Activated CD4-positive, alpha-beta T cell treated with anti-CD3 and anti-CD28 coated beads, Interleukin-2, amount 50 U/mL, for 24 hours (primary cell): Measurements from ENCODE around the gene ZNF576.
"Not testable (repeated sequence)": the region's sequence is repeated elsewhere in the genome, so short reads cannot be mapped to it uniquely, and the experiment has no call there.

Experiments used
- DNase-seq, 2 donors: peaks; one replicate each; pipeline ENCODE4 v3.0.0-alpha.2; 2020; ENCODE audit warnings: low read depth in 1 of 2, low spot score in 1 of 2

ZNF576 gene, protein sequence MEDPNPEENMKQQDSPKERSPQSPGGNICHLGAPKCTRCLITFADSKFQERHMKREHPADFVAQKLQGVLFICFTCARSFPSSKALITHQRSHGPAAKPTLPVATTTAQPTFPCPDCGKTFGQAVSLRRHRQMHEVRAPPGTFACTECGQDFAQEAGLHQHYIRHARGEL

DNA sequence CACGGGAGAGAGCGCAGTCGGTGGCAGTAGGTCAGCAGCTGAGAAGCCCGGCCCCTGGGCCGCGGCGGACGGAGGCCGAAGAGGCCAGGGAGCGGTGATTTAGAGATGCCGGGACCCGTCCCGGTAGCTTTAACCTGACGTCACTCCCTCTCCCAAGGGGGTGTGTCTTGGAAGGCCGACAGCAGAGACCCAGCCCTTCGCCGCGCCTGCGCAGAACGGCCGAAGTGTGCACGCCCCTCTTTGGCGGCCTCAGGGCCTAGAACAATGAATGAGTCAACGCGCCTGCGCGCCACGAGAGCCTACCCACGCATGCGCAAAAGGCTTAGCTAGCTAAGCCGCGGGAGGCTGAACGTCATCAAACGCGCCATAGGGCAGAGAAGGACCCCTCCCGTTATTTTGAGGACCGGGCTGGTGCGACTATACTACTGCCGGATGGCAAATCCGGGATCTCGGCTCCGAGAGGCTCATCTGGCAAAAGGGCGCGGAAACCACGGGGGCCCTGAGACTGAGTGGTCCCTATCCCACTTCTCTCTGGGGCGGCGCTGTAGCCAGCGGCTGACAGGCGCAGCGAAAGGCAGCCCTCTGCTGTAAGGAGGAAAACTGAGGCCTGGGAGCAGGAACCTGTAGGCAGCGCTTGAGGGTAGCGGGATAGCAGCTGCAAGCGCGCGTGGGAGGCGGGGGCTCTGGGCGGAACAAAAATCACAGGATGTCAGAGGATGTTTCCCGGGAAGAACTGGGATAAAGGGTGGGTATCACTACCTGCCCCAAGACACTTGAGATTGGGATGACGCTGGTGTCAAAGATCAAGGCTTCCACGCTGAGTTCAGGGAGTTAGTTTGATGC lies at the start of gene ZNF576, which contains the start of gene IRGQ:
ZNF576 (plus strand) TSS at position 597 of the 843 bp plus-strand sequence. CDS start 514 bp downstream, outside the sequence.
IRGQ (minus strand) TSS at position 136 of the 843 bp plus-strand sequence. CDS start 796 bp downstream, outside the sequence.
- peak; percentile 99 to 100 for DNase-seq

DNA sequence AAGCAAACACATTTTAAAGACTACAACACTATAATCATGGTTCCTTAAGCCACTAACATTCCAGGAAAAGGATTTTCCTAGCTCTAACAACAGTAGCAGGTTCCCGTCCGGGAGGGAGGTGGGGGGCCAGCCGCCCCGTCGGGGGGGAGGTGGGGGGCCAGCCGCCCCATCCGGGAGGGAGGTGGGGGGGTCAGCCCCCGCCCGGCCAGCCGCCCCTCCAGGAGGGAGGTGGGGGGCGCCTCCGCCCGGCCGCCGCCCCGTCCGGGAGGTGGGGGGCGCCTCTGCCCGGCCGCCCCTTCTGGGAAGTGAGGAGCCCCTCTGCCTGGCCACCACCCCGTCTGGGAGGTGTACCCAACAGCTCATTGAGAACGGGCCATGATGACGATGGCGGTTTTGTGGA lies 48.5 kb upstream of the ZNF576 start:
- not testable (repeated sequence) for DNase-seq

DNA sequence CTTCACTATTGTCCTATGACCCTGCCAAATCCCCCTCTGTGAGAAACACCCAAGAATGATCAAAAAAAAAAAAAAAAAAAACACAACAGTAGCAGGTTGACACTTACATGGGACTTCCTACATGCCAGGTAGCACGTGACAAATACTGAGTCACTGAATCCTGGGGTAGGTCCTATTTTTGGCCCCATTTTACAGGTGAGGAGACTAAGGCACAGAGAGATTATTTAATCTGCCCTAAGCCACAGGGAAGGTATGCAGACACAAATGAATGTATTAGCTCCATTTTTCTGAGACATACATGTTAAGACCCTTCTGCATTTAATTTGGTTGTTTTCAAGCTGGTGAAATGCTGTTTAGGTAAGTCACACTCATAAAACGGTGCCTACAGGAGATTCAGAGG lies 47.7 kb upstream of the ZNF576 start:
- DNase-seq: no peak

DNA sequence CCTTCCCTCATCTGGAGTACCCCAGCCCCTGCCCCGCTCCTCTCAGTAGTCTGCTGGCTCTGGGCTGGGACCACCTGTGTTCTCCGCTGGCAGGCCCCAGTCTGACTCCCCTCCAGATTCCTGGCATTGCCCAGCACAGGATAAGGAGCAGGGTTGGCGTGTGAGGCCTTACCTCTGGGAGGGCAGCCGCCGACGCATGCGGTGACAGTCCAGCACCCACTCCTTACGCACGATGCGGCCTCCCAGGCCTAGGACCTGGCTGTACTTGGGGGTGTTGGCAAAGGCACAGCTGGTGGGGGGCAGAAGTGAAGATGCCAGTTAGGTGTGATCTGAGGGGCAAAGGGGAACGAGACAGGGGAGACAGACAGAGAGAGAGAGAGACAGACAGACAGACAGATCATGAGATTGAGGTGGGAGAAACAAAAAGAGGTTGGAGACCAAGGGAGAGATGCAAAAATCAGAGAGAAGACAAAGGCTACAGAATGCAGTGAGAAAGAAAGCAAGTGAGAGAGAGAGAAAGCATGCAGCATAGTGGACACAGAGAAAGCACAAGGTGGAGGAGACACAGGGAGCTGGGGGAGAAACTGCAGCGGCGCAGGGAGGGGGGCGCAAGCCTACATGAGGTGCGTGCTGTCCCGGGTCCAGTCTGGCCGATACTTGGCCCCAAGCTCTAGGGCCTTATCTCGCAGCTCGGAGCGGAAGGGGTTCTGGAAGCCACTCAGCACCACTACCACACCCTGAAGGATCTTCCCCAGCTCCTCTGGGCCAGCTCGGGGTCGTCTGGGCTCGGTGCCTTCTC lies 44.8 kb upstream of the ZNF576 start:
- DNase-seq: no peak

DNA sequence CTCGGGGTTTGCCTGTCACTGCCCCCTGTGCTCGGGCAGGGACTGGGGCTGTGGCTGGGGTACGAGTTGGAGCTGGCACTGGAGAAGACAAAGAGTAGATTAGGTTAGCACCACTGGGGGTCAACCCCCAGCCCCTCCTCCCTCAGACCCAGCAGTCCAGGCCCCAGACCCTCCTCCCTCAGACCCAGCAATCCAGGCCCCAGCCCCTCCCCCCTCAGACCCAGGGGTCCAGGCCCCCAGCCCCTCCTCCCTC lies 44.3 kb upstream of the ZNF576 start:
- DNase-seq: no peak

DNA sequence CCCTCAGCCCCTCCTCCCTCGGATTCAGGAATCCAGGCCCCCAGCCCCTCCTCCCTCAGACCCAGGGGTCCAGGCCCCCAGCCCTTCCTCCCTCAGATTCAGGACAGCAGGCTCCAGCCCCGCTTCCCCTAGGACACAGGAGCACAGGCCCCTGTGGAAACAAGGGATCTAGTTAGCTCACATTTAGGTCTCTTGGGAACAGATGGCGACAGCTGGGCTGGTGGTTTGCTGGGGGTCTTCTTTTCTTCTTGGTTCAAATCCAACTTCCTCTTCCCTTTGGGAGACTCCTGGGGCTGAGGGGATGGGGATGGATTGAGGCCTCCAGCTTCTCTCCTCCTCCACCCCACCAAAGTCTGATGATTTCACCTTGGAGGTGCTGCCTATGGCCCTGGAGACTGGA lies 43.8 kb upstream of the ZNF576 start:
- no peak for DNase-seq

DNA sequence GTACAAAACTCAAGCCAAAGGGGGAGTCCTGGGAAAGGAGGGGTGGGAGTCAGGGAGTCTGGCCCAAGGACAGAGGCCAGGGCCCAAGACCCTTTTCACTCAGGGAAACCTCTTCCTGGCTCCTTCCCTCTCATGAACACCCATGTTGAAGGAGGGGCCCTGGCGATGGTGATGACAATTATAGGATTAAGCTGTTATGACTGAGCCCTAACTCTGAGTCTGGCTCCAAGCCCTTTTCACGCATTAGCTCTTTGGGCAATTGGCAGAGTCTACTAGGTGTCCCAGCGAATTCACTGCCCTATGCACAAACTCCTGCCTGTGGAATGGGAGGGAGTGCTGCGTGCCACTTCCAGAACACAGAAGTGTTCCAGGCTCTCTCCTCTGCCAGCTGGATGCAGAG lies 42.7 kb upstream of the ZNF576 start:
- no peak for DNase-seq

DNA sequence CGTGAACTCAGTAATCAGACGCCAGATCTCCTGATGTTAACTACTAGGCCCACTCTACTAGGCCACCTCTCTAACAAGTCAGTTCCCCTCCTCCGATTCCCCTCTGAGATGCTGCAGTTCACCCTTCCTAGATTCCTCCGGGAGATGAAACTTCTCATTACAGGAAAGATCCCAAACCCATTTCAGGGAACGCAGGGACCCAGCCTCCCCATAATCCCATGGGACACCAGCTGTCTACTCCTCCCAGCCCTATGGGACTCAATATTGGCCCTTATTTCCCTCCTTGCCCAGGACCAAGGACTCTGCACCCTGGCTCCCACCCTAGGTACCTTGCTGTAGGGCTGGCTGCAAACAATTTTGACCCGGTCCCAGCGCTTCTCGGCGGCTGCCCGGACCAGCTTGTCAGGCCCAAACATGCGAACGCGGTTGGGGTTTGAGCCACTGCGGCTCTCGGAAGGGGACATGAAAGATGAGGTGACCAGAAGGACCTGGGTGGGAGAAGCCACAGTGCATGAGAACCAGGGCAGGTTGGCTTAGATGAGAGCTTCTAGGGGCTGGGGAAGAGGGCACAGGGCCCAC lies 42.0 kb upstream of the ZNF576 start:
- no peak for DNase-seq

DNA sequence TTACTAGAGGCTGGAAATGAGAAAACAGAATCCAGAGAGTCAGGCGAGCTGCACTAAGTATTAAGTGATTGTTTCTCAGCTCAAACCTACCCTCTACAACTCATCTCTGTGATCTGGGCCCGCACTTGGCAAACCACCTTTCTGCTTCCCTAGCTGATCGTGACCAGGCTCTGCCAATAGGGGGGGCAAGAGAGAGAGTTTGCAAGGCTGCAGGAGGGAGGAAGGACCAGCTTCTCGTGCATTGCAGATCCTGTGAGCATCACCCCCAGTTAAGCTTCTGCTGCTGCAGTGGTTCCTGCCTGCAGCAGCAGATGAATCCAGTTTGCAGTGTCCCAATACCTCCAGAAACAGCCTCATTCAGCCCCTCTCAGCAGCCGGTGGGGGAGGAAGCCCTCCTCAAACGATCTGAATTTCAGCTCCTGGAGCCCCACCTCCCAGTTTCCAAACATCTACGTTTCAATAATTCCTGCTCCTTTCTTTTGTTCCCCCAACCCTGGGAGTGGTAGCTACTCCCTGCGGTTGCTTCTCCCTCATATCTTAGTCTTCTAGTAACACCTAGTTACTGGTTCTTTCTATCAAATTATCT lies 41.1 kb upstream of the ZNF576 start:
- DNase-seq: peak; percentile 56 to 78

DNA sequence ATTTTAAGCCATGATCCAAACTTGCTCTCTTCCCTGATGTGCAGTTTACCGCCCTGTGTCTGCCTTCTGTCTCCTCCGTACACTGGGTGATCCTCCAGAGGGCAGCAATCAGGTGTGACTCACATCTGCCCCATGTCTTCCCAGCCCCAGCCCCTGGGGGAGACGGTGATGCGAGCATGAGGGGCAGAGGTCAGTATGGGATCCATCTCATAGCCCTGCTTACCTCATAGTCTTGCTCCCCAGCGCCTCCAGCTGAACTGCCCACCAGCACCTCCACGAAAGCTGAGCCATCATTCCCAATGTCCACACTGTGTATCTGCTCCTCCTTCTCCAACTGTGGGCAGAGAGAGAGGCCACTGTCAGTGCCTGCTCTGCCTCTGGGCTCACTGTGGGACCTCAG lies 35.7 kb upstream of the ZNF576 start:
- DNase-seq: no peak

DNA sequence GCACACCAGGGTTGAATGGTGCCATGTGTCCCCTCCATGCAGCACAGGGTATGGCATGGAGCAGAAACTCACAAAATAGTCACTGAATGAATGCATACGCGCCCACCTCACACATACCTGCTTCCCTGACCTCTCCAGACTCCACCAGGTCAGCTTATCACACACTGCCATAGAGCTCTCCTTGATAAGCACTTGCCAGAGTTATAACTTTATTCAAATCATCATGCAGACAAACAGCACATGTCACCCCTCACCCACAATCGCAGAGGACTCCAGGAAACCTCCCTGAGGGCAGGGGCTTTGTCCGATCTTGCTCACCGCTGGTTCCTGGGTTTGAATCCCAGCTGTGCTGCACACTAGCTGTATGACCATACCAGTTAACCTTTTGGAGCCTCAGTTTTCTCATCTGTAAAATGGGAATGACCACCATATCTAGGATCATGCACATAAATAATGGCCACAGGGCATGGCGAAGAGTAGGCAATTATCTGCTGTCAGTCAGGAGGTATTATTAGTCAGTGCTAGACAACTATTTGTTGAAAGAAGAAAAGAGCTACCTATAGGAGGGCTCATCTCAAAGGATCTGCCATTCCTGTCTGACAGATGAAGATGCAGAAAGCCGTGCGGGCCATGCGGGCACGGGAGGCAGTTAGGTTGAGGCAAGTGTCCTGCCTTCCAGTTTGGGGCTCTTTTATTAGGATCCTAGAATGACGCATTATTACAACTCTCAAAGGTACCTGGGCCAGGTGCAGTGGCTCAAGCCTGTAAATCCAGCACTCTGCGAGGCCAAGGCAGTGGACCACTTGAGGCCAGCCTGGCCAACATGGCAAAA lies 35.0 kb upstream of the ZNF576 start:
- no peak for DNase-seq

DNA sequence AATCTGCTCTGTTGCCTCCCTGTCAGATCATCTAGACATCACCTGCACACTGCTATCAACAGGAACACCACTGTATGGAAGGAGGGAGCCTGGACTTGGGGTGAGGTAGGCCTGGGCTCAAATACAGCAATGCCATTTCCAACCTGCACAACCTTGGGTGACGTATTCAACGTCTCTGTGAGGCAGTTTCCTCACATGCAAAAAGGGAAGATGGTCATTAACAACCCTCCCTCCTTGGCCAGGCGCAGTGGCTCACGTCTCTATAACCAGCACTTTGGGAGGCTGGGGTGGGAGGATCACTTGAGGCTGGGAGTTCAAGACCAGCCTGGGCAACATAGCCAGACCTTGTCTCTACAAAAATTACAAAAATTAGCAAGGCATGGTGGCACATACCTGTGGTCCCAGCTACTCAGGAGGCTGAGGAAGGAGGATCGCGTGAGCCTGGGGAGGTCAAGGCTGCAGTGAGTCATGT lies 34.1 kb upstream of the ZNF576 start:
- no peak for DNase-seq

DNA sequence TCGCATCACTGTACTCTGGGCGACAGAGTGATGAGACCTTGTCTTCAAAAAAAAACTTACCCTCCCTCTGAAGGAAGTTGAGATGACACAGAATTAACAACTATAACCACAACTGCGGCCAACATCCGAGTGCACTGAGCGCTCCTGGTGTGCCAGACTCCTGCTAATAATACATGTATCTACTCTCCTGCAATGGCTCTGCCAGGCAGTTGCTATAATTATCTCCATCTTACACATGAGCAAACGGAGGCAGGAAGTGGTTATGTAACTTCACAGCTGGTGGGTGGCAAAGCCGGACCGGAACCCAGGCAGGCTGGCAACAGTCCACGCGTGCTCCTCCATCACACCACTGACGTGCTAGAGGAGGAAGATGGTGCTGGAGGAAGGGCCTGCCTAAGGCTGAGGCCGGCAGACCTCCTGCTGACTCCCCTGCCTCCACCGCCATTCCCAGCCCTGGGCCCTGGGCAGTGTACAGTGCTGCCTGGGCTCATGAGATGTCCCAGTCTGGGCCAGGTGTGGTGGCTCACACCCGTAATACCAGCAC lies 33.6 kb upstream of the ZNF576 start:
- DNase-seq: peak; percentile 21 to 72

DNA sequence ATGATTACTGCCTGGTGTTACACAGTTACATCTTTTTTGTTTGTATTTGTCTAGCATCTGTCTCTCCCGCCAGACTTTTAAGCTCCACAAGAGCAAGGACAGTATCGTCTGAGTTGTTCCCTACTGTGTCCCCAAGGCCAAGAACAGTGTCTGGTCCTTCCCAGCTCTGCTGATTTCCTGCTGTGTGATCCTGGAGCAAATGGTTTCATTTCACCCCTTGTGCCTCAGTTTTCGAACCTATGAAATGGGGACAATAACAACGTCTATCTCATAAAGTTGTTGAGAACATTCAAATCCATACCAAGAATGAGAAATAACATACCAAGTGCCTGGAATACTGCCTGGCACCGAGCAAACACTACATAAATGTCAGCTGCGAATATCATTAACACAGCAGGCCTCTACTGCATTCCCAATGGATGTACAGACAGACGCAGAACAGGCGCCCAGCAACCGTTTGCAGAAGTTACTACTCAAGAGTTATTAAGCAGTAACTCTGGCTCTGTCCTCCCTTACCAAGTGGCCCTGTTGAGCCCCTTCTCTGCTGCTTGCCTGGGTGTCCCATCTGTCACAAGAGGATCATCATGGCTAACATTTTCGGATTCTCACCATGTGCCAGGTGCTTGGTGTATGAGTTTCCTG lies 32.5 kb upstream of the ZNF576 start:
- DNase-seq: no peak

DNA sequence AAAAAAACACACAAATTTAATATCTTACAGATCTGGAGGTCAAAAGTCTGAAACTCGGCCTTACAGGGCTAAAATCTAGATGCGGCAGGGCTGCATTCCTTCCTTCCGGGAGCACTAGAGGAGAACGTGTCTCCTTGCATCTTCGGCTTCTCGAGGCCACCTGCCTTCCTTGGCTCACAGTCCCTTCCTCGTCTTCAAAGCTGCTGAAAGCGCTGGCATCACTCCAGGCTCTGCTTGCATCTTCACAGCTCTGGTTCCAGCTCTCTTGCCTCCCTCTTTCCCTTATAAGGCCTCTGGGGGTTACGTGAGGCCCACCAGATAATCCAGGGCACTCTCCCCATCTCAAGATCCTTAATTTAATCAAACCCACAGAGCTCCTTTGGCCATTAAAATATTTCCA lies 31.6 kb upstream of the ZNF576 start:
- DNase-seq: no peak

DNA sequence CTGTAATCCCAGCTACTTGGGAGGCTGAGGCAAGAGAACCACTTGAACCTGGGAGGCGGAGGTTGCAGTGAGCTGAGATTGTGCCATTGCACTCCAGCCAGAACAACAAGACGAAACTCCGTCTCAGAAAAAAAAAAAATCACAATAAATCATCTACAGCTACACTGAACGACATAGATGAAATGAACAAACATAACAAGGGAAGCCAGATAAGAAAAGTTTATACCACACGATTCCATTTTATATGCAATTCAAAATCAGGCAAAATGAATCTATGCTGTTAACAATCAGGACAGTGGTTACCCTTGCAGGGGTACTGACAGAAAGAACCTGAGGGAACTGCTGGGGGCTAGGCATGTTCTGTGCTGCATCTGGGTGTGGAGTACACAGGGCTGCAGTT lies 26.7 kb upstream of the ZNF576 start:
- no peak for DNase-seq

DNA sequence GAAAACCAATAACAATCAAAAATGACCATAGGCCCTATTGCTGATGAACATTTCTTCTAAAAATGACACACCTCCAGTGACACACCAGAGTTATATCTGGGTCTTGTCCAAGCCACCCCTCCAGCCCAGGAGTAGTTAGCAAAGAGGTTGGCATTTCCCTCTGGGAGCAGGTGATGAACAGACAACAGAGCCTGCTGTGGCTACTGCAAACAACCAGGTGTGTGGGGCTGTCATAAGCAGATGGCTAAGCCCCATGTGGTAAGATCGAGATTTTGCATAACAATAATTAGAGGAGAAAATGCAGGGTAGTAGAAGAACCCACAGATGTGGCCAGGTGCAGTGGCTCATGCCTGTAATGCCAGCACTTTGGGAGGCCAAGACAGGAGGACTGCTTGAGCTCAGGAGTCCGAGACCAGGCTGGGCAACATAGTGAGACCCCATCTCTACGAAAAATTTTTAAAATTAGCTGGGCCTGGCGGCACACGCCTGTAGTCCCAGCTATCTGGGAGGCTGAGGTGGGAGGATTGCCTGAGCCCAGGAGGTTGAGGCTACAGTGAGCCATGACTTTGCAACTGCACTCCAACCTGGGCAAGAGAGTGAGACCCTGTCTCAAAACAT lies 26.1 kb upstream of the ZNF576 start:
- DNase-seq: no peak

DNA sequence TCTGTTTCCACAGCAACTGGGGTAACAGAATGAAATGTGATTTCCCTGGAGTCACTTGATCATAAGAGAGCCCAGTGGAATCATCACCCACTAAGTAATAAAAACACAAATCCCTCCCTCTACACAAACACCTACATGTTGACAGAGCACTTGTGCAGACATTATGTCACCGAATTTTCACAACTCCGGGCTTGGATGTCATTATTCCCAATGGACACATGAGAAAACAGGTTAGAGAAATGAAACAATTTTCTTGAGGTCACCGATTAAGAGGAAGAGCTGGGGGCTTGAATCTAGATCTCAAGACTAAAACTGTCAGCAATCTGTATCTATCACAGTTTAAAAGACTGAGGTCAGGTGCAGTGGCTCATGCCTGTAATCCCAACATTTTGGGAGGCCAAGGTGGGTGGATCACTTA lies 24.2 kb upstream of the ZNF576 start:
- DNase-seq: no peak
